Measurements from ENCODE around the gene BIRC7. TPM values are rescaled to one million over a fixed set of nuclear protein-coding genes. Genes with fewer than 3 reads are reported as not detected.

The BIRC7 gene, protein sequence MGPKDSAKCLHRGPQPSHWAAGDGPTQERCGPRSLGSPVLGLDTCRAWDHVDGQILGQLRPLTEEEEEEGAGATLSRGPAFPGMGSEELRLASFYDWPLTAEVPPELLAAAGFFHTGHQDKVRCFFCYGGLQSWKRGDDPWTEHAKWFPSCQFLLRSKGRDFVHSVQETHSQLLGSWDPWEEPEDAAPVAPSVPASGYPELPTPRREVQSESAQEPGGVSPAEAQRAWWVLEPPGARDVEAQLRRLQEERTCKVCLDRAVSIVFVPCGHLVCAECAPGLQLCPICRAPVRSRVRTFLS
- 15.5 TPM for total RNA-seq
- long read RNA-seq, transcript BIRC7-202 (7 exons, 1,302 nt) = major isoform, 5 of 36 reads
- long read RNA-seq, partial matches to known transcripts = 8 of 36 reads
- long read RNA-seq, other reads (novel, unspliced or antisense) = 20 of 36 reads

DNA sequence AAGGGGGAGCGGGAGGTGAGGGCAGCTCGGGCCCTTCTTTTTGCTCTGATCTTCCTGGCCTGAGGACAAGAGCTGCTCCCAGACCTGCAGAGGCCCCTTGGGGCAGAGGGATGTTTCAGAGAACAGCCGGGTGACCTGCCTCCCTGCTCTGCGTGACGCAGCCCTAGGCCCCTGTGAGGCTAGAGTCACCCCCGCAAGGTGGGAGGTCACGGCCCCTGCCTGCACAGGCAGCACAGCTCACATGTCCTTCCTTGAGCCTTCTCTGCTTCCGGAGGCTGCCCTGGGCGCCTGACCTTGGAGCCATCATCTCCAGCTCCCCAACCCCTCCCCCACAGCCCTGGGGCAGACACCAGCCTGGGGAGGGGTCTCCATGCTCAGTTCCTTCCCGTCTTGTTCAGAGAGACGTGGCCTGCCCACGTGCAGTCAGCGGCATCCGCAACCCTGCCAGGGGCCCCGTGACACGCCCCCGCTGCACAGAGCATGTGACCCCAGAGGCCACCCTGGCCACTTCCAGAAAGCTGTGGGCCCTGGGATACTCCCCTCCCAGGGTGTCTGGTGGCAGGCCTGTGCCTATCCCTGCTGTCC is at the start of gene BIRC7:
TSS of gene BIRC7 (plus strand) at position 507 of the 585 bp plus-strand sequence. CDS start 192 bp downstream, outside the sequence.
- H3K9me3 ChIP-seq = no peaks in the 10 kb centered on the region
- no peaks in the 10 kb centered on the region for H3K36me3 ChIP-seq
- TF ChIP-seq, protein P1, sequence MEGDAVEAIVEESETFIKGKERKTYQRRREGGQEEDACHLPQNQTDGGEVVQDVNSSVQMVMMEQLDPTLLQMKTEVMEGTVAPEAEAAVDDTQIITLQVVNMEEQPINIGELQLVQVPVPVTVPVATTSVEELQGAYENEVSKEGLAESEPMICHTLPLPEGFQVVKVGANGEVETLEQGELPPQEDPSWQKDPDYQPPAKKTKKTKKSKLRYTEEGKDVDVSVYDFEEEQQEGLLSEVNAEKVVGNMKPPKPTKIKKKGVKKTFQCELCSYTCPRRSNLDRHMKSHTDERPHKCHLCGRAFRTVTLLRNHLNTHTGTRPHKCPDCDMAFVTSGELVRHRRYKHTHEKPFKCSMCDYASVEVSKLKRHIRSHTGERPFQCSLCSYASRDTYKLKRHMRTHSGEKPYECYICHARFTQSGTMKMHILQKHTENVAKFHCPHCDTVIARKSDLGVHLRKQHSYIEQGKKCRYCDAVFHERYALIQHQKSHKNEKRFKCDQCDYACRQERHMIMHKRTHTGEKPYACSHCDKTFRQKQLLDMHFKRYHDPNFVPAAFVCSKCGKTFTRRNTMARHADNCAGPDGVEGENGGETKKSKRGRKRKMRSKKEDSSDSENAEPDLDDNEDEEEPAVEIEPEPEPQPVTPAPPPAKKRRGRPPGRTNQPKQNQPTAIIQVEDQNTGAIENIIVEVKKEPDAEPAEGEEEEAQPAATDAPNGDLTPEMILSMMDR (IDR thresholded peaks at IDR 0.05) = no peak
- H3K27me3 ChIP-seq = peaks cover 49% of the 10 kb centered on the region
- ATAC-seq (peak; percentile 66), DNase-seq (peak; percentile 85)
- intact Hi-C loops (cut with DNase I) = no loop called here
- H3K27ac ChIP-seq = no peak within 1 kb of the TSS
- H3K4me3 ChIP-seq = peak within 1 kb of the TSS; percentile 23
- no peaks in the 10 kb centered on the region for H3K4me1 ChIP-seq

DNA sequence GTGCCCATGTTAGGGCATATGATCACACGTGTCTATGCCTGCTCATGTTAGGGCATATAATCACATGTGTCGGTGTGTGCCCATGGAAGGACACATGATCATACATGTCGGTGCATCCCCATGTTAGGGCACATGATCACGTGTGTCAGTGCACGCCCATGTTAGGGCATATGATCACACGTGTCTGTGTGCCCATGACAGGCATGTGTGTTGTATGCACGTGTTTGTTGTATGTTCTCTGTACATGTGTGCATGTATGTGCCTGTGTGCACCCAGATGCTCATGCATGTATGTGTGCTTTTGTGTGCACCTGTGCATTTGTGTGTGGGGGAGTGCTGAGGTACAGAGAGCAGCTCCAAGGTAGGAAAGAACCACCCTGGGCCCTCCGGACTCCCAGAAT is 49.6 kb upstream of the BIRC7 start:
- Histone ChIP-seq H3K4me1 (no peaks in the 10 kb centered on the region), H3K9me3 (no peaks in the 10 kb centered on the region), H3K36me3 (no peaks in the 10 kb centered on the region), H3K27me3 (peaks cover 12% of the 10 kb centered on the region), H3K27ac (no peak overlapping the region), H3K4me3 (no peak overlapping the region)
- DNase-seq = no peak
- intact Hi-C loops (cut with DNase I) = no loop called here
- ATAC-seq = no peak
- TF ChIP-seq, protein P1 (IDR thresholded peaks at IDR 0.05) = no peak

DNA sequence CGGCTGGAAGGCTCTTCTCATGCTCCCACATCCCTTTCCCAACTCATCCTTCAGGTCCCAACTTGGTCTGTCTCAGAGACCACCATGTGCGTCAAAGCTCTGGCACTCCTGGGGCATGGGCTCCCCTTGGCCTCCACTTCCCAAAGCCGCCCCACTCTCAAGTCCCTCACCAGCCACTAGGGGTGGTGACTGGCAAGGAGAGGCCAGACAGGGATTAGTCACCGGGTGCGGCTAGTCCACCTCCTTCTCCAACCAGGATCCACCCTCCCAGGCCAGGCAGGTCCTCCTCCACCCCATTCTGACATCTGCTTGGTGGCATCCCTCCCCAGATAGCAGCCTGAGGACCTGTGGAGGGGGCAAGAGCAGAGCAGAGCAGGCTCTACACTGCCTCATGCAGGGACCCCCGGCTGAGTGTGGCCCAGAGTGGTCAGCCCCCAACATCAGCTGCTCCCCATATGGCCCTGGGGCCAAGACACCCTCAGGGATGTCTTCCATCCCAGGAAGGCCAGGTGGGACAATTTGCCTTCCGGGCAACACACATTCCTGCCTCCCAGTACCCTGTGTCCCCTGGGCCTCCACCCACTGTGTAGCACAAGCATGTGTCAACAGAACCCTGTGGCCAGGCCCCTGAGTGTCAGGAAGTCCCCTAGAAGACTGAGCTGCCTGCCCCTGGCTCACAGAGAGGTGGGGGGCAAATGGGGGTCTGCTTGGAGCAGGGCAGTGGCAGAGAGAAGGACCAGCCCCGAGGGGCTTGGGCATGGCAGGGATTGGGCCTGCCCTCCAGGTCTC is 49.0 kb upstream of the BIRC7 start:
- ATAC-seq = no peak
- H3K9me3 ChIP-seq = no peaks in the 10 kb centered on the region
- TF ChIP-seq, protein P1 (IDR thresholded peaks at IDR 0.05) = no peak
- DNase-seq = no peak
- H3K4me1 ChIP-seq = no peaks in the 10 kb centered on the region
- H3K36me3 ChIP-seq = no peaks in the 10 kb centered on the region
- no peak overlapping the region for H3K4me3 ChIP-seq
- H3K27ac ChIP-seq = no peak overlapping the region
- H3K27me3 ChIP-seq = peaks cover 6% of the 10 kb centered on the region
- intact Hi-C loops (cut with DNase I) = no loop called here

DNA sequence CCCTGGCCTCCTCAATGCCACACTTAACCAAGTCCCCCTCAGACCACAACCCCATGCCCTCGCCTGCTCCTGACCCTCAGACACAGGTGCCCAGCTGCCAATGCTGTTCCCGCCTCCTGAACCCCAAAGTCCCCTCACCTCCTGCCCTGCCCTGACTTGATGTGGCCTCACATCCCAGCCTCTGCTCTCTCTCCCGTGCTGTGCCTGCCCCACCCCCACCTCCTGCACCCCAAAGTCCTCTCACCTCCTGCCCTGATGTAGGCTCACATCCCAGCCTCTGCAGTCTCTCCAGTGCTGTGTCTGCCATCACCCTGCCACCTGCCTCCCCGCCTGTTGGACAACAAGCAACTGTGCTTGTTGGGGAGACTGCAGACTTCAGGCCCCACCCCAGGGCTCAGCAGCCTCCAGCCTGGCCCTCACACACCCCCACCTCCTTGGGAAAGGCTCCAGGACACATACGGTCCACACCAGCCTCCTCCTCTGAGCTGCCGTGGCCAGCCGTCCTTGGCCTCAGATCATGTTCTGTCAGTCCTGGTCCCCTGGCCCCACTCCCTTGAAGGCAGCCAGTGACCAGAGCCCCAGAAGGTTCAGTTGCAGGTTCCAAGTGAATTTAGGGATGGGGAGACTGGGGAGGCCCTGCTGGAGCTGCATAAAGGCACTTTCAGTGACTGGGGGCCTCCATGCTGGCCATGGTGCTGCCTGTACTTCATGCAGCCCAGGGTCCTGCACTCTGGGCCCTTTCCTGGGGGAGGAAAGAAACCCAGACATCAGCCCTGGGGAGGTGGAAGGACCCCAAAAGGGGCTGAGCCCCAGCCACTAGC is 48.2 kb upstream of the BIRC7 start:
- Histone ChIP-seq H3K4me3 (no peak overlapping the region), H3K27ac (no peak overlapping the region), H3K4me1 (no peaks in the 10 kb centered on the region), H3K9me3 (no peaks in the 10 kb centered on the region), H3K36me3 (no peaks in the 10 kb centered on the region), H3K27me3 (peaks cover 5% of the 10 kb centered on the region)
- no peak for DNase-seq
- intact Hi-C loops (cut with DNase I) = no loop called here
- no peak for ATAC-seq
- TF ChIP-seq, protein P1 (IDR thresholded peaks at IDR 0.05) = no peak

DNA sequence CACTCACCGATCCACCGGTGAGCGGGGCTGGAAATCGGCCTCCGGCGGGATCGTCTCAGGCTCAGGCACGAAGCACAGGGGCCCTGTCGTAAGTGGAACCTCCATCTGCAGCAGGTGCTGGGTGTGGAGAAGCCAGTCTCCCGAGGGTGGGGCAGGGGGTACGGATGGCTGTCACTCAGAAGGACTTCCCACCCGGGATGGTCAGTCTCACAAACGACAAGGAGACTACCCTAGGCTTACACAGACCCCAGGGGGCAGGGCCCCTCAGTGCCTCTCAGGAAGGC is 47.6 kb upstream of the BIRC7 start:
- Histone ChIP-seq H3K36me3 (no peaks in the 10 kb centered on the region), H3K9me3 (no peaks in the 10 kb centered on the region), H3K27me3 (peaks cover 5% of the 10 kb centered on the region), H3K27ac (no peak overlapping the region), H3K4me1 (no peaks in the 10 kb centered on the region), H3K4me3 (no peak overlapping the region)
- no peak for ATAC-seq
- DNase-seq = no peak
- intact Hi-C loops (cut with DNase I) = no loop called here
- TF ChIP-seq, protein P1 (IDR thresholded peaks at IDR 0.05) = no peak
